Non-pigmented ciliary epithelial cell (primary cell): ENCODE data around the gene THSD8.

ENCODE experiments used
- DNase-seq: peaks from one replicate; pipeline ENCODE4 v3.0.0-alpha.2; 2010; ENCODE audit warnings: low read depth

THSD8 gene

DNA sequence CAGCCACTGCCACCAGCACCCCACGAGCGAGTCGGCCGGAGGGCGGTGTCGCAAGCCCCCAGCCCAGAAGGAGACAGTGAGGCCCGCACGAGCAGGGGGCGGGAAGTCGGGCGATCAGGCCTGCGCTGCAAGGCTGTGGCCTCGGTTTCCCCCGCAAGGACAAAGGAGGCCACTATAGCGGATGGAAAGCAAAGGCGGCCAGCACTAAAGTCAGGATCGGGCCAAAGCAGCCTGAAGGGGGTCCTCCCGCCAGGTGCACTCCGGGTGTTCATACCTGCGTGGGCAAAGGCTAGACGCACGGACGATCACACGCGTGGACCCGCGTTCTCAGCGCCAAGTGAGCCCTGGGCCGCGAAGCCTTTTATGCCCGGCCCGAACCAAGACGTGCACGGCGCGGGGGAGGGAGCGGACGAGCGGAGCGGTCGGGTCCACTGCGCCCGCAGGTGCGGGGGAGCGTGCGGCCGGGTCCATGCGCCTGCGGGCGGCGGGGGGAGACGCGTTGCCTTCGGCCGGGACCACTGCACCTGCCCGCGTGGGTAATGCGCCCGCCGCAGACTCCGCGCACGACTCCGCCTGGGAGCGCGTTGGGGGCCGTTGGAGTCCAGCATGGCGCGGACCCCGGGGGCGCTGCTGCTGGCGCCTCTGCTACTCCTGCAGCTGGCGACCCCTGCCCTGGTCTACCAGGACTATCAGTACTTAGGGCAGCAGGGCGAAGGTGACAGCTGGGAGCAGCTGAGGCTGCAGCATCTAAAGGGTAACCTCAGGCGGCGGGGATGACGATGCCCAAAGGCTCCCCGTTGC lies at the start of gene THSD8, which contains the start of gene PRDX2:
TSS of gene THSD8 (plus strand) at position 604 of the 801 bp plus-strand sequence. CDS start at position 607, 3 bp downstream.
TSS of gene PRDX2 (minus strand) at position 335 of the 801 bp plus-strand sequence. CDS start 539 bp downstream, outside the sequence.
- DNase-seq: no peak

DNA sequence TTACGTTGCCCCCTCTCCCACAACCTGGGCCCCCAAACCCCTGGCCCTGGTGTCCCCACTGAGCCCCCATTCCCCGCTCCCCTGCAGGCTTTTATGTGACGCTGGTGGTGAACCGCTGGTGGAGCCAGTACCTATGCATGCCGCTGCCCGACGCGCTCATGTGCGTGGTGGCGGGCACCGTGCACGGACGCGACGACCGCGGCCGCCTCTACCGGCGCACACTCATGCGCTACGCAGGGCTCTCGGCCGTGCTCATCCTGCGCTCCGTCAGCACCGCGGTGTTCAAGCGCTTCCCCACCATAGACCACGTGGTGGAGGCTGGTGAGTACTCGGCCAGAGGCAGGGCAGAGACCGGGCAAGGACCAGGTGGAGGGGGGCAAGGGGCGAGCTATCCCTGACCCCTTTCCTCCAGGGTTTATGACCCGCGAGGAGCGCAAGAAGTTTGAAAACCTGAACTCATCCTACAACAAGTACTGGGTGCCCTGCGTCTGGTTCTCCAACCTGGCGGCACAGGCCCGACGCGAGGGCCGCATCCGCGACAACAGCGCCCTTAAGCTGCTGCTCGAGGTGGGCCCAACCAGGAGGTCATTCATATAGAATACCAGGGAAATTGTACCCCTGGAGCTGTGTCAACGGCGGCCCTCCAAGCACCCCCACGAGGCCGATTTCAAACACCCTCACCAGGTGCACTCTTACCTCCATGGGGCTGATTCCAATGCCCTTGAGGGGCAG lies 47.2 kb upstream of the THSD8 start:
- DNase-seq: no peak

DNA sequence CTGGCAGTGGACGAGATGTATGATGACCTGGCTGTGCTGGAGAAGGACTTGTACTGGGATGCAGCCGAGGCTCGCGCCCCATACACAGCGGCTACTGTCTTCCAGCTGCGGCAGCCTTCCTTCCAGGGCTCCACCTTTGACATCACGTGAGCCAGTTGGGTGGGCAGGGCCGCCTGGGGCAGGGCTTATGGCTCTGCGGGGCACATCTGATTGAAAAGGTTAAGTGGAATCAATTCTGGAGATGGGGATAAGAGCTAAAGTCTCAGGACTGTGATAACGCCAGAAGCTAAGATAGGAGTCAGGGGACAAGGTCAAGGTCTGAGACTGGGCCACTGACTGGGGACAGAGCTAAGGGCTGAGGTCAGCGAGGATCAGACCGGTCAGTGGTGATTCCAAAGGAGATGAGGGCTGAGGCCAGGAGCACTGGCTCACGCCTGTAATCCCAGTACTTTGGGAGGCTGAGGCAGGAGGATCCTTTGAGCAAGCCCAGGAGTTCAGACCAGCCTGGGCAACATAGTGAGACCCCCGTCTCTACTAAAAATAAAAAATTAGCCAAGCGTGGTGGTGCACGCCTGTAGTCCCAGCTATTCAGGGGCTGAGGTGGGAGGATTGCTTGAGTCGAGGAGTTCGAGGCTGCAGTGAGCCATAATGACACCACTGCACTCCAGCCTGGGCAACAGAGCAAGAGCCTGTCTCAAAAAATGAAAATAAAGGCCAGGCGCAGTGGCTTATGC lies 45.6 kb upstream of the THSD8 start:
- DNase-seq: no peak

DNA sequence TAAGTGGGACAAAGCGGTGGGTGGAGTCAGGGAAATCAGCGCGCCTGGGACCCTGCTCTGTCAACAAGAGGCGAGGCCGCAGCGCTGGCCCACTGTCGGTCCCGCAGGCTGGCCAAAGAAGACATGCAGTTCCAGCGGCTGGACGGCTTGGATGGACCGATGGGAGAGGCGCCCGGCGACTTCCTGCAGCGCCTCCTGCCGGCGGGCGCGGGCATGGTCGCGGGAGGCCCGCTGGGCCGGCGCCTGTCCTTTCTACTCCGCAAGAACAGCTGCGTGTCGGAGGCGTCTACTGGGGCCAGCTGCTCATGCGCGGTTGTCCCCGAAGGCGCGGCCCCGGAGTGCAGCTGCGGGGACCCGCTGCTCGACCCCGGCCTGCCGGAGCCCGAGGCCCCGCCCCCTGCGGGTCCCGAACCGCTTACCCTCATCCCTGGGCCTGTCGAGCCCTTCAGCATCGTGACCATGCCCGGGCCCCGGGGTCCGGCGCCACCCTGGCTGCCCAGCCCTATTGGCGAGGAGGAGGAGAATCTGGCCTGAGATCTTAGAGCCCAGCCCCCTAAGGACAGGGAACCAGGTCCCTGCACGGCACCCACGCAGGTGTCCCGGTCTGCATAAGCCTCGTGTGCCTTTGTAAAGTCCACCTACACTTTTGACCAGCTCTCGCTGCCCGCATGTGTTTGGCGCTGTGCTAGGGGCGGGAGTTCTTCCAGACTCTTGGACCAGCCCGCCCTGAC lies 44.2 kb upstream of the THSD8 start:
- DNase-seq: no peak

DNA sequence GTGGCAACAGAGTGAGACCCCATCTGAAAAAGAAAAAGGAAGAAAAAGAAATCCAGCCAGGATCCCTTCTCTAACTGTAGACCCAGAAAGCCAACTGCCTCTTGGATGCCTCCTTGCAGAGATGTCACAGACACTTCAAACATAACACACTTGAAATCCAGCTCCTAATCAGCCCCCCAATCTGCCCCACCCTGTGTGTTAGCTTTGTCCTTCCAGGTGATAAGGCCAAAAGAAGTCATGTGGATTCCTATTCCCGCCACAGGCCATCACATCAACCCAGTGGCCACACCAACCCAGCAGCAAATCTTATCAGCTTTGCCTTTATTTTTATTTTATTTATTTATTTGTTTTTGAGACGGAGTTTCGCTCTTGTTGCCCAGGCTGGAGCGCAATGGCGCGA lies 42.2 kb upstream of the THSD8 start:
- no peak for DNase-seq

- DNase-seq: no peak
Measured at GRCh38 chr19:12763100-12763499, 38.8 kb upstream of the THSD8 start.

- no peak for DNase-seq
Measured at GRCh38 chr19:12764698-12765097, 37.2 kb upstream of the THSD8 start.

- DNase-seq: no peak
Measured at GRCh38 chr19:12766051-12766521, 35.8 kb upstream of the THSD8 start.

- DNase-seq: no peak
Measured at GRCh38 chr19:12767150-12767549, 34.7 kb upstream of the THSD8 start.

DNA sequence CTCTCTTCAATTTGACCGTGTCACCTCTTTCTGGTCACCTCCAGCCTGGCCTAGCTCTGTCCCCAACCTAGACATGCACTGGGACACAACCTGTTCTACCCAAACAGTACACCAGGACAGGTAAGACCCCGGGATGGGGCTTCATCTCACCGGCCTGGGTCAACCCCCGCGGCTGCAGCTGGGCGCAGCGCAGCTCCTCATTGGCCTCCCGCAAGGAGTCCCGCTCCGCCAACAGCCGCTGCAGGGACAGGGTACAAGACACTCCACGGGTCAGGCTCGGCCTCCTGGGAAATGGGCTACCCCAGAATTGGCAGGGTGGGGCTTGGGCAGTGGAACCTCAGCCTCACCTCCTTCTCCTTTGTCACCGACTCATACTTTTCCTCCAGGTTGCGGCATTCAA lies 34.2 kb upstream of the THSD8 start:
- DNase-seq: no peak

DNA sequence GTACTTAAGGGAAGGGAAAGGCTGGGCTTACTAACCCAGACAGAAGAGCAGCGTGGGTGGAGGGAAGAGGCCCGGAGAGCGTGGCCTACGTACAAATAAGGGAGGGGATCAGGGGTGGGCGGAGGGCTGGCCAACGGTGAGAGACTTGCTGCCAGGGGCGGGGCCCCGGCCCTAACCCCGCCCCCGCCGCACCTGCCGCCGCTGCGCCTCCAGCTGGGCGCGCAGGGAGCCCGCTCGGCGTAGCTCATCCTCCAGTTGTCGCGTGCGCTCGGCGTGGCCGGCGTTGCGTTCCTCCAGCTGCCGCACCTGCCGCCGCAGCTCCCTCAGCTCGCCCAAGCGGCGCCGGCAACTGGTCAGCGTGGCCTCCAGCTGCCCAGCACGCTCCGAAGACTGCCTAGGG lies 32.2 kb upstream of the THSD8 start:
- no peak for DNase-seq

- DNase-seq: no peak
Measured at GRCh38 chr19:12770922-12771321, 30.9 kb upstream of the THSD8 start.

GRCh38 chr19:12772323-12772722 lies 29.5 kb upstream of the THSD8 start:
- DNase-seq: no peak

DNA sequence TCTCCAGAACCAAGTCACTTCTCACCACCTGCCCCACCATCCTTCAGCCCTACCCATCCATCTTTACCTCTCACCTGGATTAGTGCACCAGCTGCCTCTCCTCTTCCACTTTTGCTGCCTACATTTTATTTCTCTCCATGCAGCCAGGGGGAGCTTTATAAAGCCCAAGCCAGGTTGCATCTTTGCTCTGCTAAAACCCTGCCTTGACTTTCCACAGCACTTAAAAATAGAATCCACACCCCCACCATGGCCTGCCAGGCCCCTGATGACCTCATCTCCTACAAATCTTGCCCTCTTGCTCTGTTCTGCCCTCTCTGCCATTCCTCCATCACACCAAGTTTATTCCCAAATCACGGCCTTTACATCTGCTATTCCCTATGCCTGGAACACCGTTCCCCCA lies 28.3 kb upstream of the THSD8 start:
- DNase-seq: no peak

GRCh38 chr19:12774588-12775555 lies 27.0 kb upstream of the THSD8 start, which contains the start of gene HOOK2:
TSS of gene HOOK2 (minus strand) at chr19:12775552. CDS start at chr19:12775449, 103 bp downstream.
- no peak for DNase-seq

- no peak for DNase-seq
Measured at GRCh38 chr19:12777217-12778016, 24.5 kb upstream of the THSD8 start.

- no peak for DNase-seq
Measured at GRCh38 chr19:12778017-12778904, 23.6 kb upstream of the THSD8 start.

DNA sequence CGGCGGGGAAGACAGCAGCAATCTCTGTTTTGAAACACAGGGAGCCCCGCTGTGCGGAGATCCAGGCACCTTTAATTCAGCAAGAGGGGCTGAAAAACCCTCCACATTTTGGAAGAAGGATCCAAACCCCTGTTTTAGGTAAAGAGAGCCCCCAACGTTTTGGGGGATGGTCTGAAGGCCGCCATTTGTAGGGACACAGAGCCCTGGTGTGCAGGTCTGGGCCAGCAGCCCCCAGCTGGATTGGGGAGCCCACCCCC lies 23.0 kb upstream of the THSD8 start:
- DNase-seq: no peak
